HEK293 (cell line): ENCODE results near the gene MRPL4.

ENCODE experiments used
- TCF7L2 ChIP-seq: IDR thresholded peaks from 2 replicates; pipeline ENCODE4 v1.6.1; 2011; ENCODE audit warnings: low read depth, mild to moderate bottlenecking, inconsistent platforms, low read length, moderate library complexity, borderline replicate concordance
- ZBTB7A ChIP-seq: fragments of 450-650 bp; formaldehyde crosslinking; IDR thresholded peaks from 2 replicates; pipeline ENCODE4 v1.5.1; 2016; ENCODE audit warnings: low read depth, missing biosample characterization, missing genetic modification characterization
- ZFP37 ChIP-seq: fragments of 450-650 bp; formaldehyde crosslinking; IDR thresholded peaks from 2 replicates; pipeline ENCODE4 v1.5.1; 2016; ENCODE audit warnings: missing biosample characterization, missing genetic modification characterization
- ZNF121 ChIP-seq: fragments of 450-650 bp; formaldehyde crosslinking; IDR thresholded peaks from 2 replicates; pipeline ENCODE4 v1.5.1; 2016; ENCODE audit warnings: missing biosample characterization, missing genetic modification characterization
- ZNF214 ChIP-seq: fragments of 450-650 bp; formaldehyde crosslinking; IDR thresholded peaks from 2 replicates; pipeline ENCODE4 v1.5.1; 2017; ENCODE audit warnings: missing biosample characterization, mild to moderate bottlenecking, missing genetic modification characterization, borderline replicate concordance
- ZNF24 ChIP-seq: fragments of 450-650 bp; formaldehyde crosslinking; IDR thresholded peaks from 2 replicates; pipeline ENCODE4 v1.5.1; 2016; ENCODE audit warnings: missing biosample characterization, missing genetic modification characterization
- ZNF274 ChIP-seq, 2 experiments: fragments of 200-500 bp in 1 of 2; fragments of 450-650 bp in 1 of 2; sonication (Bioruptor generic) in 1 of 2; formaldehyde crosslinking in 1 of 2; IDR thresholded peaks; 2 replicates each; pipeline versions ENCODE4 v1.5.1 to v1.6.1; 2014 to 2016; ENCODE audit warnings: borderline replicate concordance in 1 of 2, inconsistent platforms in 1 of 2, low read length in 1 of 2, missing biosample characterization in 1 of 2, missing genetic modification characterization in 1 of 2
- TF ChIP-seq, protein P1 (sequence below): fragments of 450-650 bp; formaldehyde crosslinking; IDR thresholded peaks from 2 replicates; pipeline ENCODE4 v1.5.1; 2016; ENCODE audit warnings: missing biosample characterization, missing genetic modification characterization
- TF ChIP-seq, protein P2 (sequence below): fragments of 450-650 bp; formaldehyde crosslinking; IDR thresholded peaks from 2 replicates; pipeline ENCODE4 v1.5.1; 2016; ENCODE audit warnings: missing biosample characterization, missing genetic modification characterization
- TF ChIP-seq, protein P3 (sequence below): fragments of 450-650 bp; formaldehyde crosslinking; IDR thresholded peaks from 2 replicates; pipeline ENCODE4 v1.5.1; 2016; ENCODE audit warnings: missing biosample characterization, missing genetic modification characterization
- TF ChIP-seq, protein P4 (sequence below): fragments of 450-650 bp; formaldehyde crosslinking; IDR thresholded peaks from 2 replicates; pipeline ENCODE4 v1.5.1; 2016; ENCODE audit warnings: missing biosample characterization, missing genetic modification characterization
- TF ChIP-seq, protein P5 (sequence below): fragments of 450-650 bp; formaldehyde crosslinking; IDR thresholded peaks from 2 replicates; pipeline ENCODE4 v1.5.1; 2016; ENCODE audit warnings: missing biosample characterization, missing genetic modification characterization
- TF ChIP-seq, protein P6 (sequence below): fragments of 450-650 bp; formaldehyde crosslinking; optimal IDR thresholded peaks from 2 replicates; pipeline ENCODE3; 2016; ENCODE audit warnings: missing biosample characterization, mild to moderate bottlenecking, missing genetic modification characterization
- TF ChIP-seq, protein P7 (sequence below): fragments of 450-650 bp; formaldehyde crosslinking; conservative IDR thresholded peaks from 2 replicates; pipeline ENCODE4 v1.5.1; 2016; ENCODE audit warnings: low read depth, missing biosample characterization, missing genetic modification characterization

DNA sequence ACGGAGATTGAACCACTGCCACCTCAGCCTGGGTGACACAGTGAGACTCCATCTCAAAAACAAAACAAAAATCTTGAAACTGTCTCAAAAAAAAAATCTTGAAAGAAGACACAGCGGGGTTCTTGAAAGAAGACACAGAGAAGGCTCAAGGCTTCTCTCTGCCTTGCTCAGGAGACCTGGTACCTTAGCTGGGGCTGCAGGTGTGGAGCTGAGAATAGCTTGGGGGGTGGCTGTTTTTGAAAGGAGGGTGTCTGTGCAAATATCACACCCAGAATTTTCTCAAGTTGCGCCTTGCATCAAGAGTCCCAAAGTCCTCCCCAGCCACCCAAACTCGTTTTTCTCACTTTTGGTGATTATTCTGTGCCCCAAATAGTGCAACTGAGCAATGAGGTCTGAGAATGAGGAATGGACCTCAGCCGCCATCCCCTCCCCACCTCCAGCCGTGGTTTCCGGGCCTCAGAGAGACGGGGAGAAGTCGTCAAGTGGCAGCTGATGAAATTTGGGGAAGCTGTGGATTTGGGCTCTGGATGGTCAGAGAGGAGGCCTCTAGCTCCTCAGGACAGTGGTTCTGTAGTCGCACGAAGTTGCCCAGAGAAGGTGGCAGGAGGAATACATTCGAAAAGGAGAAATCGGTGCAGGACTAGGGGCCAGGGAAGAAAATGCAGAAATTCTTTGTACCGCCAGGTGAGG lies 29.7 kb upstream of the MRPL4 start:
- TF ChIP-seq, protein P1, sequence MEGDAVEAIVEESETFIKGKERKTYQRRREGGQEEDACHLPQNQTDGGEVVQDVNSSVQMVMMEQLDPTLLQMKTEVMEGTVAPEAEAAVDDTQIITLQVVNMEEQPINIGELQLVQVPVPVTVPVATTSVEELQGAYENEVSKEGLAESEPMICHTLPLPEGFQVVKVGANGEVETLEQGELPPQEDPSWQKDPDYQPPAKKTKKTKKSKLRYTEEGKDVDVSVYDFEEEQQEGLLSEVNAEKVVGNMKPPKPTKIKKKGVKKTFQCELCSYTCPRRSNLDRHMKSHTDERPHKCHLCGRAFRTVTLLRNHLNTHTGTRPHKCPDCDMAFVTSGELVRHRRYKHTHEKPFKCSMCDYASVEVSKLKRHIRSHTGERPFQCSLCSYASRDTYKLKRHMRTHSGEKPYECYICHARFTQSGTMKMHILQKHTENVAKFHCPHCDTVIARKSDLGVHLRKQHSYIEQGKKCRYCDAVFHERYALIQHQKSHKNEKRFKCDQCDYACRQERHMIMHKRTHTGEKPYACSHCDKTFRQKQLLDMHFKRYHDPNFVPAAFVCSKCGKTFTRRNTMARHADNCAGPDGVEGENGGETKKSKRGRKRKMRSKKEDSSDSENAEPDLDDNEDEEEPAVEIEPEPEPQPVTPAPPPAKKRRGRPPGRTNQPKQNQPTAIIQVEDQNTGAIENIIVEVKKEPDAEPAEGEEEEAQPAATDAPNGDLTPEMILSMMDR (tag by site-specific recombination) = no peak
- TF ChIP-seq ZNF24 (tag by site-specific recombination) = no peak
- TF ChIP-seq, protein P2, sequence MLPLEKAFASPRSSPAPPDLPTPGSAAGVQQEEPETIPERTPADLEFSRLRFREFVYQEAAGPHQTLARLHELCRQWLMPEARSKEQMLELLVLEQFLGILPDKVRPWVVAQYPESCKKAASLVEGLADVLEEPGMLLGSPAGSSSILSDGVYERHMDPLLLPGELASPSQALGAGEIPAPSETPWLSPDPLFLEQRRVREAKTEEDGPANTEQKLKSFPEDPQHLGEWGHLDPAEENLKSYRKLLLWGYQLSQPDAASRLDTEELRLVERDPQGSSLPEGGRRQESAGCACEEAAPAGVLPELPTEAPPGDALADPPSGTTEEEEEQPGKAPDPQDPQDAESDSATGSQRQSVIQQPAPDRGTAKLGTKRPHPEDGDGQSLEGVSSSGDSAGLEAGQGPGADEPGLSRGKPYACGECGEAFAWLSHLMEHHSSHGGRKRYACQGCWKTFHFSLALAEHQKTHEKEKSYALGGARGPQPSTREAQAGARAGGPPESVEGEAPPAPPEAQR = no peak
- TF ChIP-seq, protein P3, sequence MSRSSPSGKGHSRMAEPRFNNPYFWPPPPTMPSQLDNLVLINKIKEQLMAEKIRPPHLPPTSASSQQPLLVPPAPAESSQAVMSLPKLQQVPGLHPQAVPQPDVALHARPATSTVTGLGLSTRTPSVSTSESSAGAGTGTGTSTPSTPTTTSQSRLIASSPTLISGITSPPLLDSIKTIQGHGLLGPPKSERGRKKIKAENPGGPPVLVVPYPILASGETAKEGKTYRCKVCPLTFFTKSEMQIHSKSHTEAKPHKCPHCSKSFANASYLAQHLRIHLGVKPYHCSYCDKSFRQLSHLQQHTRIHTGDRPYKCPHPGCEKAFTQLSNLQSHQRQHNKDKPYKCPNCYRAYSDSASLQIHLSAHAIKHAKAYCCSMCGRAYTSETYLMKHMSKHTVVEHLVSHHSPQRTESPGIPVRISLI (tag by site-specific recombination) = no peak
- TF ChIP-seq ZNF121 (tag by site-specific recombination) = no peak
- TF ChIP-seq, protein P4, sequence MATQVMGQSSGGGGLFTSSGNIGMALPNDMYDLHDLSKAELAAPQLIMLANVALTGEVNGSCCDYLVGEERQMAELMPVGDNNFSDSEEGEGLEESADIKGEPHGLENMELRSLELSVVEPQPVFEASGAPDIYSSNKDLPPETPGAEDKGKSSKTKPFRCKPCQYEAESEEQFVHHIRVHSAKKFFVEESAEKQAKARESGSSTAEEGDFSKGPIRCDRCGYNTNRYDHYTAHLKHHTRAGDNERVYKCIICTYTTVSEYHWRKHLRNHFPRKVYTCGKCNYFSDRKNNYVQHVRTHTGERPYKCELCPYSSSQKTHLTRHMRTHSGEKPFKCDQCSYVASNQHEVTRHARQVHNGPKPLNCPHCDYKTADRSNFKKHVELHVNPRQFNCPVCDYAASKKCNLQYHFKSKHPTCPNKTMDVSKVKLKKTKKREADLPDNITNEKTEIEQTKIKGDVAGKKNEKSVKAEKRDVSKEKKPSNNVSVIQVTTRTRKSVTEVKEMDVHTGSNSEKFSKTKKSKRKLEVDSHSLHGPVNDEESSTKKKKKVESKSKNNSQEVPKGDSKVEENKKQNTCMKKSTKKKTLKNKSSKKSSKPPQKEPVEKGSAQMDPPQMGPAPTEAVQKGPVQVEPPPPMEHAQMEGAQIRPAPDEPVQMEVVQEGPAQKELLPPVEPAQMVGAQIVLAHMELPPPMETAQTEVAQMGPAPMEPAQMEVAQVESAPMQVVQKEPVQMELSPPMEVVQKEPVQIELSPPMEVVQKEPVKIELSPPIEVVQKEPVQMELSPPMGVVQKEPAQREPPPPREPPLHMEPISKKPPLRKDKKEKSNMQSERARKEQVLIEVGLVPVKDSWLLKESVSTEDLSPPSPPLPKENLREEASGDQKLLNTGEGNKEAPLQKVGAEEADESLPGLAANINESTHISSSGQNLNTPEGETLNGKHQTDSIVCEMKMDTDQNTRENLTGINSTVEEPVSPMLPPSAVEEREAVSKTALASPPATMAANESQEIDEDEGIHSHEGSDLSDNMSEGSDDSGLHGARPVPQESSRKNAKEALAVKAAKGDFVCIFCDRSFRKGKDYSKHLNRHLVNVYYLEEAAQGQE (tag by site-specific recombination) = no peak
- TF ChIP-seq, protein P5, sequence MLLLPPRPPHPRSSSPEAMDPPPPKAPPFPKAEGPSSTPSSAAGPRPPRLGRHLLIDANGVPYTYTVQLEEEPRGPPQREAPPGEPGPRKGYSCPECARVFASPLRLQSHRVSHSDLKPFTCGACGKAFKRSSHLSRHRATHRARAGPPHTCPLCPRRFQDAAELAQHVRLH (tag by site-specific recombination) = no peak
- TF ChIP-seq ZNF214 (tag by site-specific recombination) = no peak
- TF ChIP-seq ZNF274 (IDR thresholded peaks at IDR 0.05; ENCODE audit: low read length) = no peak
- no peak for TF ChIP-seq ZNF274 (tag by site-specific recombination; IDR thresholded peaks at IDR 0.05; ENCODE audit: borderline replicate concordance)
- TF ChIP-seq, protein P6, sequence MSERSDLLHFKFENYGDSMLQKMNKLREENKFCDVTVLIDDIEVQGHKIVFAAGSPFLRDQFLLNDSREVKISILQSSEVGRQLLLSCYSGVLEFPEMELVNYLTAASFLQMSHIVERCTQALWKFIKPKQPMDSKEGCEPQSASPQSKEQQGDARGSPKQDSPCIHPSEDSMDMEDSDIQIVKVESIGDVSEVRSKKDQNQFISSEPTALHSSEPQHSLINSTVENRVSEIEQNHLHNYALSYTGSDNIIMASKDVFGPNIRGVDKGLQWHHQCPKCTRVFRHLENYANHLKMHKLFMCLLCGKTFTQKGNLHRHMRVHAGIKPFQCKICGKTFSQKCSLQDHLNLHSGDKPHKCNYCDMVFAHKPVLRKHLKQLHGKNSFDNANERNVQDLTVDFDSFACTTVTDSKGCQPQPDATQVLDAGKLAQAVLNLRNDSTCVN = no peak
- TF ChIP-seq TCF7L2 = no peak
- no peak for TF ChIP-seq ZBTB7A
- TF ChIP-seq, protein P7, sequence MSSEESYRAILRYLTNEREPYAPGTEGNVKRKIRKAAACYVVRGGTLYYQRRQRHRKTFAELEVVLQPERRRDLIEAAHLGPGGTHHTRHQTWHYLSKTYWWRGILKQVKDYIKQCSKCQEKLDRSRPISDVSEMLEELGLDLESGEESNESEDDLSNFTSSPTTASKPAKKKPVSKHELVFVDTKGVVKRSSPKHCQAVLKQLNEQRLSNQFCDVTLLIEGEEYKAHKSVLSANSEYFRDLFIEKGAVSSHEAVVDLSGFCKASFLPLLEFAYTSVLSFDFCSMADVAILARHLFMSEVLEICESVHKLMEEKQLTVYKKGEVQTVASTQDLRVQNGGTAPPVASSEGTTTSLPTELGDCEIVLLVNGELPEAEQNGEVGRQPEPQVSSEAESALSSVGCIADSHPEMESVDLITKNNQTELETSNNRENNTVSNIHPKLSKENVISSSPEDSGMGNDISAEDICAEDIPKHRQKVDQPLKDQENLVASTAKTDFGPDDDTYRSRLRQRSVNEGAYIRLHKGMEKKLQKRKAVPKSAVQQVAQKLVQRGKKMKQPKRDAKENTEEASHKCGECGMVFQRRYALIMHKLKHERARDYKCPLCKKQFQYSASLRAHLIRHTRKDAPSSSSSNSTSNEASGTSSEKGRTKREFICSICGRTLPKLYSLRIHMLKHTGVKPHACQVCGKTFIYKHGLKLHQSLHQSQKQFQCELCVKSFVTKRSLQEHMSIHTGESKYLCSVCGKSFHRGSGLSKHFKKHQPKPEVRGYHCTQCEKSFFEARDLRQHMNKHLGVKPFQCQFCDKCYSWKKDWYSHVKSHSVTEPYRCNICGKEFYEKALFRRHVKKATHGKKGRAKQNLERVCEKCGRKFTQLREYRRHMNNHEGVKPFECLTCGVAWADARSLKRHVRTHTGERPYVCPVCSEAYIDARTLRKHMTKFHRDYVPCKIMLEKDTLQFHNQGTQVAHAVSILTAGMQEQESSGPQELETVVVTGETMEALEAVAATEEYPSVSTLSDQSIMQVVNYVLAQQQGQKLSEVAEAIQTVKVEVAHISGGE (tag by site-specific recombination) = no peak
- no peak for TF ChIP-seq ZFP37 (tag by site-specific recombination)
